Smooth muscle cell (in vitro differentiated cells): Measurements from ENCODE around the gene MMP13. TPM values are rescaled to one million over a fixed set of nuclear protein-coding genes. Genes with fewer than 3 reads are reported as not detected.
A peak's percentile ranks its signal among the peaks of the same experiment; 100 is the strongest.

Experiments used
- DNase-seq: peaks from one replicate; lab custom pipeline; 2025; ENCODE audit not compliant: unreplicated experiment; lab: John Stamatoyannopoulos, UW
- H2AFZ ChIP-seq: fragments of 200-600 bp; sonication (generic); 2 replicates; pipeline ENCODE4 v1.6.0; 2016; ENCODE audit warnings: antibody characterized with exemption, low read depth, mild to moderate bottlenecking
- H3F3A ChIP-seq: fragments of 200-600 bp; sonication (generic); 2 replicates; pipeline ENCODE4 v1.6.0; 2017; ENCODE audit warnings: antibody characterized with exemption, low read depth
- H3K27ac ChIP-seq: fragments of 200-600 bp; sonication (generic); 2 replicates; pipeline ENCODE4 v1.5.1; 2016; ENCODE audit warnings: low read depth, mild to moderate bottlenecking
- H3K27me3 ChIP-seq: fragments of 200-600 bp; sonication (generic); 2 replicates; pipeline ENCODE4 v1.6.1; 2016; ENCODE audit warnings: low read depth, mild to moderate bottlenecking
- H3K36me3 ChIP-seq: fragments of 200-600 bp; sonication (generic); 2 replicates; pipeline ENCODE4 v1.5.1; 2016; ENCODE audit warnings: low read depth
- H3K4me1 ChIP-seq: fragments of 200-600 bp; sonication (generic); 2 replicates; pipeline ENCODE4 v1.5.1; 2016; ENCODE audit warnings: low read depth
- H3K4me2 ChIP-seq: fragments of 200-600 bp; sonication (generic); 2 replicates; pipeline ENCODE4 v1.6.0; 2016; ENCODE audit warnings: mild to moderate bottlenecking
- H3K4me3 ChIP-seq: fragments of 200-600 bp; sonication (generic); 2 replicates; pipeline ENCODE4 v1.5.1; 2016; ENCODE audit warnings: mild to moderate bottlenecking
- H3K79me2 ChIP-seq: fragments of 200-600 bp; sonication (generic); 2 replicates; pipeline ENCODE4 v1.6.0; 2016; ENCODE audit warnings: low read depth, mild to moderate bottlenecking
- H3K9ac ChIP-seq: fragments of 200-600 bp; sonication (generic); 2 replicates; pipeline ENCODE4 v1.6.0; 2016; ENCODE audit warnings: low read depth
- H3K9me3 ChIP-seq: fragments of 200-600 bp; sonication (generic); replicated peaks from 2 replicates; pipeline ENCODE4 v1.5.1; 2016; ENCODE audit warnings: low read depth
- H4K20me1 ChIP-seq: fragments of 200-600 bp; sonication (generic); 2 replicates; pipeline ENCODE4 v1.6.0; 2016; ENCODE audit warnings: low read depth
- WGBS: methylation state at CpG from one replicate; pipeline ENCODE4 v1.1.7; 2016; ENCODE audit warnings: low lambda C conversion rate; 5-methylcytosine and 5-hydroxymethylcytosine counted together
- polyA plus RNA-seq: library from polyadenylated mRNA; unstranded; fragments of >200 nt; fragmentation: Nextera tagmentation; extraction: Ambion mirVana; gene quantifications from 2 replicates; pipeline ENCODE4 v1.2.1, GENCODE V29; 2016
- total RNA-seq: library from RNA; depleted of rRNA; stranded (reverse); fragments of >200 nt; gene quantifications from 2 replicates; pipeline ENCODE4 v1.2.3, GENCODE V29; 2014
- TF ChIP-seq, protein P1 (sequence below): fragments of 200-600 bp; sonication (generic); IDR thresholded peaks from 2 replicates; pipeline ENCODE4 v1.5.1; 2017; ENCODE audit warnings: borderline replicate concordance, mild to moderate bottlenecking, antibody characterized with exemption; ENCODE audit not compliant: insufficient read depth, poor library complexity, severe bottlenecking

The MMP13 gene
- total and polyA plus RNA-seq, 2 experiments from 2014 or later = 0.72 to 2.0 TPM

DNA sequence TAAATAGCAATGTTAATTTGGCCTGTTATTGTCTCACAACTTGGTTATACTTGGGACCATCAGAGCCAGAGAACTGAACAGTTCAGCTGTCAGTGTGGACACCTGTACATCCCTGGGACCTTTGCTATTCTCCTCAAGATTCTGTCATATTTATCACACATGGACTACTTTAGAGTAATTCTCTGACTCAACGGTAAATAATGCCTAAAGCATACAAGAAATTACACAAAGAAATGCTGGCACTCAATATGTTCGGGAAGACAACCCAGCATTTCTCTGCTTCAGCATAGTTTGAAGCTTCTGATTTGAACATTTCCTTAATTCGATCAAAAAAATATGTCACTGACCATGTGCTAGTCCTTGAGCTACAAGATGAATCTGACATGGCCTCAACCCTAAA is 34.6 kb upstream of the MMP13 start:
- Histone ChIP-seq H3K27me3 (no peaks in the 10 kb centered on the region), H3K79me2 (no peaks in the 10 kb centered on the region), H4K20me1 (no peaks in the 10 kb centered on the region), H3K36me3 (no peaks in the 10 kb centered on the region), H3K9me3 (no peaks in the 10 kb centered on the region), H3K9ac (no peak overlapping the region), H3K4me2 (no peak overlapping the region), H3F3A (peaks cover 17% of the 10 kb centered on the region), H3K4me3 (no peak overlapping the region), H3K4me1 (peaks cover 7% of the 10 kb centered on the region), H3K27ac (no peak overlapping the region), H2AFZ (no peak overlapping the region)
- TF ChIP-seq, protein P1, sequence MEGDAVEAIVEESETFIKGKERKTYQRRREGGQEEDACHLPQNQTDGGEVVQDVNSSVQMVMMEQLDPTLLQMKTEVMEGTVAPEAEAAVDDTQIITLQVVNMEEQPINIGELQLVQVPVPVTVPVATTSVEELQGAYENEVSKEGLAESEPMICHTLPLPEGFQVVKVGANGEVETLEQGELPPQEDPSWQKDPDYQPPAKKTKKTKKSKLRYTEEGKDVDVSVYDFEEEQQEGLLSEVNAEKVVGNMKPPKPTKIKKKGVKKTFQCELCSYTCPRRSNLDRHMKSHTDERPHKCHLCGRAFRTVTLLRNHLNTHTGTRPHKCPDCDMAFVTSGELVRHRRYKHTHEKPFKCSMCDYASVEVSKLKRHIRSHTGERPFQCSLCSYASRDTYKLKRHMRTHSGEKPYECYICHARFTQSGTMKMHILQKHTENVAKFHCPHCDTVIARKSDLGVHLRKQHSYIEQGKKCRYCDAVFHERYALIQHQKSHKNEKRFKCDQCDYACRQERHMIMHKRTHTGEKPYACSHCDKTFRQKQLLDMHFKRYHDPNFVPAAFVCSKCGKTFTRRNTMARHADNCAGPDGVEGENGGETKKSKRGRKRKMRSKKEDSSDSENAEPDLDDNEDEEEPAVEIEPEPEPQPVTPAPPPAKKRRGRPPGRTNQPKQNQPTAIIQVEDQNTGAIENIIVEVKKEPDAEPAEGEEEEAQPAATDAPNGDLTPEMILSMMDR = no peak
- WGBS = 83% methylated on average over 3 of the region's 3 CpGs
- no peak for DNase-seq

DNA sequence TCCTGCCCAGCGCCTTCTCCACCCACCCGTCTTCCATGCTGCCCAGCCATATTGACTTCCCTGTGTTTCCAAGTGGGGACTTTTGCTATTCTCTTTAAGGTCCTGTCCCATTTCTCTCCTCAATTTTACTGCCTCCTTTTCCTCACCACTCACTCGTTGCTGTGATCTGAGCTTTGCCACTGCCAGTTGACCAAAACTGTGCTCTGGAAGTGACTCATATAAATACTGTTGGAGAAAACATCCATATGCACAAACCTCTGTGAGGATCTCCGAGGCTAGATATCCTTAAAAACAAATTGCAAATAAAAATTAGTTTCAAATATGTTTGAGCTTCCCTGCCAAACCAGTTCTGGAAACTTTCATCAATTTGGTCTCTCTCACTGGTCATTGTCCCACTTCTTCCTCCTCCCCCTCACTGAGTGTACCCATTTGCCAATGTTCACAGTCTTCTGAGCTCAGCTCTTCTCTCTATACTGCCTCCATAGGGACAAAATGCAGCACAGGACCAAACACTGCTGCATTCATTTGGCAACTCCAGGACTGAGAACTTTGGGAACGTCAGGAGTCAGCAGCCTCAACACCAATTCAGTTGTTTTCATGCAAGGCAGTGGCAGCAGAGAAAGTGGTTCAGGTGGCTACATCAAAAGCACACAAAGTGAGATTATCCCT is 34.0 kb upstream of the MMP13 start:
- Histone ChIP-seq H3K36me3 (no peaks in the 10 kb centered on the region), H3K4me2 (peak overlapping the region; percentile 6), H3K4me3 (no peak overlapping the region), H2AFZ (no peak overlapping the region), H3K9ac (no peak overlapping the region), H3K27ac (no peak overlapping the region), H3K4me1 (peaks cover 3% of the 10 kb centered on the region), H3K27me3 (no peaks in the 10 kb centered on the region), H3K79me2 (no peaks in the 10 kb centered on the region), H4K20me1 (no peaks in the 10 kb centered on the region), H3F3A (peaks cover 13% of the 10 kb centered on the region), H3K9me3 (no peaks in the 10 kb centered on the region)
- 55% methylated on average over 5 of the region's 5 CpGs for WGBS
- no peak for DNase-seq
- TF ChIP-seq, protein P1 = no peak

DNA sequence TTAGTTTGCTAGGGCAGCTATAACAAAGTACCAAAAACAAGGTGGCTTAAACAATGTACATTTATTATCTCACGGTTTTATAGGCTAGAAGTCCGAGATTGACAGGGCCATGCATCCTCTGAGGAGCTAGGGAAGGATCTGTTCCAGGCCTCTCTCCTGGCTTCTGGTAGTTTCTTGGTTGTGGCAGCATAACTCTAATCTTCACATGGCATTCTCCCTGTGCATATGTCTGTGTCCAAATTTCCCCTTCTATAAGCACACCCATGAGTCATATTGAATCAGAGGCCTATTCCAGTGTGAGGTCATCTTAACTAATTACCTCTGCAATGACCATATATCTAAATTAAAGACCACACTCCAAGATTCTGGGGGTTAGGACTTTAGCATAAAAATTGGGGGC is 31.3 kb upstream of the MMP13 start:
- Histone ChIP-seq H3K9ac (no peak overlapping the region), H3K27me3 (no peaks in the 10 kb centered on the region), H3K9me3 (no peaks in the 10 kb centered on the region), H3K79me2 (no peaks in the 10 kb centered on the region), H3K4me1 (no peaks in the 10 kb centered on the region), H4K20me1 (no peaks in the 10 kb centered on the region), H3K4me2 (no peak overlapping the region), H3K36me3 (no peaks in the 10 kb centered on the region), H2AFZ (no peak overlapping the region), H3F3A (peaks cover 4% of the 10 kb centered on the region), H3K27ac (peak overlapping the region; percentile 30), H3K4me3 (no peak overlapping the region)
- TF ChIP-seq, protein P1 = no peak
- 92% methylated on average over 2 of the region's 2 CpGs for WGBS
- no peak for DNase-seq

DNA sequence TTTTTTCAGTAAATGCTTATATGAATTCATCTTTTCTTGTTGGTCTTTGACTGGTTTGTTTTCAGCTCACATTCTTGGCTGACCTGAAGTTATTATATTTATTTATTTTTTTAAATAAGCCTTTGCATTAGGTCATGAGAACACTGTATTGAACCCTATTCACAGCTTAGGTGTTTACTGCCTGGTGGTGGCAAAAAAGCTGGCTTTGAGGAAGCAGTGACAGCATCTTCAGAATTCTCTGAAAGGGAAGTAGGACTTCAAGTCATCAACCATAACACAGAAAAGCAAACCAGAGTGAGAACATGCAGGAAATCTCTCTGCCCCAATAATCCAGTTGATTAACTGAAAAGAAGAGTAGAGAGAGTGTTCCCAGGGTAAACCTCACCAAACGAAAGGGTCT is 30.3 kb upstream of the MMP13 start:
- H3K36me3 ChIP-seq = no peaks in the 10 kb centered on the region
- H3K9ac ChIP-seq = no peak overlapping the region
- WGBS = 81% methylated on average over 1 of the region's 1 CpG
- no peaks in the 10 kb centered on the region for H4K20me1 ChIP-seq
- H3K4me2 ChIP-seq = no peak overlapping the region
- DNase-seq = no peak
- no peaks in the 10 kb centered on the region for H3K4me1 ChIP-seq
- H3K27ac ChIP-seq = no peak overlapping the region
- H2AFZ ChIP-seq = no peak overlapping the region
- no peaks in the 10 kb centered on the region for H3K27me3 ChIP-seq
- H3K9me3 ChIP-seq = no peaks in the 10 kb centered on the region
- TF ChIP-seq, protein P1 = no peak
- H3K4me3 ChIP-seq = no peak overlapping the region
- H3K79me2 ChIP-seq = no peaks in the 10 kb centered on the region
- H3F3A ChIP-seq = peaks cover 4% of the 10 kb centered on the region
